ENCODE results near the gene RAN.

Gene RAN

DNA sequence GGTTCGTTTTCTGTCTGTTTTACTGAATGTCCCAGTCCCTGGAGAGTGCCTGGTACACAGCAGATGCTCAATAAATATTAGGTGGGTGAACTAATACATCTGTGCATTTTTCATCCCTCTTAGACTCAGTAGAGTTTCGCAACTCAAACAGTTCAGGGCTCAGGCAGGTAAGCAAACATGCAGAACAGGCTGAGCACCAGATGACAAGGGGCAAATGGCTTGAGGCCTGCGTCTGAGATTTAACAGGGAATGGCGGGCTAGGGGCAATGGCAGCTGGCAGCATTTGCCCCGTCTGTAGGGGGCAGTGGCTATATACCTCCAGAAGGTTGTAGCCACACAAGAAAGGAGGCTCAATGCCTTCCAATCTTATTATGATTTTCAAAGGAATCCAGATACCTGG lies 8.6 kb upstream of the RAN start:
- no peak for DNase-seq (ENCODE audit: low read depth in 1 of 2, low spot score in 1 of 2)
- Histone ChIP-seq H3K27me3 (ENCODE audit: insufficient read depth, poor library complexity, severe bottlenecking) (no peaks in the 10 kb centered on the region), H3K4me3 (replicated peaks; ENCODE audit: insufficient read depth, low read length) (no peak overlapping the region), H3K27ac (replicated peaks) (no peak overlapping the region)
- TF ChIP-seq POLR2AphosphoS5 (IDR thresholded peaks at IDR 0.05; ENCODE audit: low read depth) (no peak), CTCF (IDR thresholded peaks at IDR 0.05; ENCODE audit: insufficient read depth, low read length) (no peak), SPI1 (IDR thresholded peaks at IDR 0.05; ENCODE audit: borderline replicate concordance, low read depth) (no peak), REST (IDR thresholded peaks at IDR 0.05; ENCODE audit: insufficient replicate concordance, low read depth) (no peak), GABPA (IDR thresholded peaks at IDR 0.05; ENCODE audit: low read depth) (no peak)

- Histone ChIP-seq H3K27me3 (ENCODE audit: insufficient read depth, poor library complexity, severe bottlenecking) (no peaks in the 10 kb centered on the region), H3K27ac (replicated peaks) (no peak overlapping the region), H3K4me3 (replicated peaks; ENCODE audit: insufficient read depth, low read length) (no peak overlapping the region)
- TF ChIP-seq SPI1 (IDR thresholded peaks at IDR 0.05; ENCODE audit: borderline replicate concordance, low read depth) (no peak), CTCF (IDR thresholded peaks at IDR 0.05; ENCODE audit: insufficient read depth, low read length) (no peak), POLR2AphosphoS5 (IDR thresholded peaks at IDR 0.05; ENCODE audit: low read depth) (no peak), REST (IDR thresholded peaks at IDR 0.05; ENCODE audit: insufficient replicate concordance, low read depth) (no peak), GABPA (IDR thresholded peaks at IDR 0.05; ENCODE audit: low read depth) (no peak)
- no peak for DNase-seq (ENCODE audit: low read depth in 1 of 2, low spot score in 1 of 2)
Observed at GRCh38 chr12:130868412-130868811, 3.5 kb upstream of the RAN start.

DNA sequence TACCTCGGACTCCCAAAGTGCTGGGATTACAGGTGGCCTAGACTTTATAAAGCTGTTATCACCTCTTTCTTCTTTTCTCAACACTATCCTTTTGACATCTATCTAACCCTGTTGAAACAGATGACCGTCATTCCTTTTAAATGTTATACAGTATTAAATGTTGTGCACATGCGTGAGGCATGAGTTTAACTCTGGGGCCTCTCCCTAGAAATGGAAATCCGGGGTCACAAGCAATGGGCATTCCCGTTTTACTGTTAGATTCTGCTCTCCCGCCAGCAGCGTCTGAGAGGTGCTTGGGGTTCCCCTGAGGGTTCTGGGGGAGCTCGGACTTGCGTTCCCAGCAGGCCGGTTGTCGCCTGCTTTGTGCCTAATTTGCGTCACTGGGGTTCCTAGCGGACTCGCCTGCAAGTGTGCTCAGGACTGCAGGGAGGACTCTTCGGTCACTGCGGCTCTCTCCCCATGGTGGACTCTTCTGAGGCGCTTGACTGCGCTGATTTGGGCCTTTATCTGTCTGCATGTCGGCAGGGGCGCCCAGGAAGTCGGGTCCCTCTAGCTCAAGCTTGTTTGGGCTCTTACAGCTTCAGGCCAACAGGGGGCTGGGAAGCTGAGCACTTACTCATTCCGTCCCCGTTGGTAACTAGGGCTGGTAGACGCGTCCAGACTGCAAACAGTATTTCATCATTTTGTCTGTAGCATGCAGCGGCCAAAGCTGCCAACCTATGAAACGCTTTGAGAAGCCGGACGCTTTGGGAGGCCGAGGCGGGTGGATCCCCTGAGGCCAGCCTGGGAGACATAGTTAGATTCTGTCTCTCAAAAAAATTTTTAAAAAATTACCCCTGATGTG lies 1.2 kb upstream of the RAN start:
- H3K27me3 ChIP-seq (ENCODE audit: insufficient read depth, poor library complexity, severe bottlenecking) = no peaks in the 10 kb centered on the region
- peak; percentile 87 to 91 for DNase-seq (ENCODE audit: low read depth in 1 of 2, low spot score in 1 of 2)
- no peak for TF ChIP-seq POLR2AphosphoS5 (IDR thresholded peaks at IDR 0.05; ENCODE audit: low read depth)
- TF ChIP-seq CTCF (IDR thresholded peaks at IDR 0.05; ENCODE audit: insufficient read depth, low read length) = peak; percentile 67
- H3K4me3 ChIP-seq (replicated peaks; ENCODE audit: insufficient read depth, low read length) = peak overlapping the region; percentile 51
- H3K27ac ChIP-seq (replicated peaks) = peak overlapping the region; percentile 99

Measured in HL-60 (cell line).